H1 (cell line): Measurements from ENCODE around the gene MOCS3. TPM values are rescaled to one million over a fixed set of nuclear protein-coding genes. Genes with fewer than 3 reads are reported as not detected.
A peak's percentile ranks its signal among the peaks of the same experiment; 100 is the strongest.

Experiments
- CTCF ChIA-PET: fragments of 300-600 bp; sonication (Branson Sonifier 250); formaldehyde crosslinking; loops from one replicate; lab custom pipeline; 2021; ENCODE audit not compliant: partially characterized antibody; lab: Charles Lee
- POLR2A ChIA-PET: fragments of 300-600 bp; sonication (Branson Sonifier 250); formaldehyde crosslinking; loops from one replicate; lab custom pipeline; 2021; ENCODE audit warnings: inconsistent platforms; ENCODE audit not compliant: partially characterized antibody; lab: Charles Lee
- DNase-seq, 2 experiments: peaks; one replicate each; pipeline versions ENCODE4 v3.0.0 to v3.0.0-alpha.2; 2010 to 2022; ENCODE audit warnings: low spot score in 2 of 2, low read depth in 1 of 2, mixed read lengths in 1 of 2
- FAIRE-seq: peaks from 2 replicates; lab custom pipeline; 2011; peaks lifted over from hg19 to GRCh38; lab: Jason Lieb, UNC
- H2AFZ ChIP-seq: 2 replicates; pipeline ENCODE4 v1.8.1; 2012; ENCODE audit warnings: low read length, inconsistent platforms
- H2AK5ac ChIP-seq: 2 replicates; pipeline ENCODE4 v1.6.1; 2013; ENCODE audit warnings: low read depth, low read length
- H2BK120ac ChIP-seq: replicated peaks from 2 replicates; pipeline ENCODE3; 2013; ENCODE audit warnings: low read depth, low read length, inconsistent platforms
- H2BK12ac ChIP-seq: 2 replicates; pipeline ENCODE4 v1.6.1; 2013; ENCODE audit warnings: low read depth, low read length
- H2BK15ac ChIP-seq: 2 replicates; pipeline ENCODE4 v1.6.1; 2013; ENCODE audit warnings: low read length
- H2BK20ac ChIP-seq: 2 replicates; pipeline ENCODE4 v1.6.1; 2013; ENCODE audit warnings: low read length
- H2BK5ac ChIP-seq: 2 replicates; pipeline ENCODE4 v1.6.1; 2013; ENCODE audit warnings: low read depth, low read length
- H3K14ac ChIP-seq: 2 replicates; pipeline ENCODE4 v1.6.1; 2013; ENCODE audit warnings: inconsistent platforms; ENCODE audit not compliant: insufficient read length
- H3K18ac ChIP-seq: 2 replicates; pipeline ENCODE4 v1.6.1; 2013; ENCODE audit warnings: low read length; ENCODE audit errors: extremely low read depth
- H3K23ac ChIP-seq: 2 replicates; pipeline ENCODE4 v1.6.1; 2013; ENCODE audit warnings: inconsistent platforms; ENCODE audit not compliant: insufficient read length
- H3K23me2 ChIP-seq: 2 replicates; pipeline ENCODE4 v1.6.1; 2013; ENCODE audit warnings: low read depth, low read length
- H3K27ac ChIP-seq: 2 replicates; pipeline ENCODE4 v1.6.1; 2011; ENCODE audit warnings: low read depth, low read length, inconsistent platforms
- H3K27me3 ChIP-seq, 4 experiments: replicated peaks in 1 of 4; 1 replicate in 1 of 4; 2 replicates in 3 of 4; pipeline versions ENCODE4 v1.6.1 to v1.8.1; 2011 to 2013; ENCODE audit warnings: low read length in 3 of 4, mild to moderate bottlenecking in 3 of 4, inconsistent platforms in 2 of 4, mixed read lengths in 2 of 4, moderate library complexity in 1 of 4; ENCODE audit not compliant: control insufficient read depth in 3 of 4, insufficient read depth in 3 of 4; ENCODE audit errors: extremely low read depth in 1 of 4
- H3K36me3 ChIP-seq, 4 experiments: 2 replicates each; pipeline versions ENCODE4 v1.6.1 to v1.8.1; 2011 to 2013; ENCODE audit warnings: mild to moderate bottlenecking in 4 of 4, low read length in 3 of 4, moderate library complexity in 2 of 4, control low read depth in 1 of 4, inconsistent platforms in 1 of 4; ENCODE audit not compliant: insufficient read depth in 4 of 4, control insufficient read depth in 2 of 4
- H3K4ac ChIP-seq: replicated peaks from 2 replicates; pipeline ENCODE3; 2013; ENCODE audit warnings: low read length, low read depth, mixed read lengths, inconsistent platforms; ENCODE audit not compliant: insufficient read length
- H3K4me1 ChIP-seq, 4 experiments: replicated peaks in 1 of 4; 1 replicate in 1 of 4; 2 replicates in 3 of 4; pipeline versions ENCODE4 v1.6.1 to v1.8.1; 2011 to 2013; ENCODE audit warnings: low read length in 3 of 4, inconsistent platforms in 2 of 4, mixed read lengths in 1 of 4; ENCODE audit not compliant: insufficient read depth in 4 of 4, control insufficient read depth in 3 of 4
- H3K4me2 ChIP-seq, 2 experiments: 2 replicates each; pipeline versions ENCODE4 v1.6.1 to v1.8.1; 2011 to 2013; ENCODE audit warnings: low read depth in 2 of 2, low read length in 2 of 2, control low read depth in 1 of 2, inconsistent platforms in 1 of 2, mild to moderate bottlenecking in 1 of 2; ENCODE audit not compliant: insufficient read depth in 1 of 2
- H3K4me3 ChIP-seq, 4 experiments: fragments of 200-600, 300-600 bp in 1 of 4; sonication (generic), shearing (Covaris generic), sonication (Bioruptor Twin) in 1 of 4; 2 replicates each; pipeline versions ENCODE4 v1.5.1 to v1.8.1; 2011 to 2016; ENCODE audit warnings: low read length in 4 of 4, low read depth in 3 of 4, control low read depth in 2 of 4, inconsistent platforms in 2 of 4, mild to moderate bottlenecking in 2 of 4, mixed read lengths in 1 of 4, moderate library complexity in 1 of 4; ENCODE audit not compliant: insufficient read depth in 2 of 4; ENCODE audit errors: extremely low read depth in 1 of 4
- H3K56ac ChIP-seq: replicated peaks from 2 replicates; pipeline ENCODE3; 2013; ENCODE audit warnings: low read depth, mild to moderate bottlenecking, mixed read lengths, low read length, inconsistent platforms; ENCODE audit not compliant: insufficient read length
- H3K79me1 ChIP-seq: 2 replicates; pipeline ENCODE4 v1.6.1; 2013; ENCODE audit warnings: low read depth, low read length, control low read depth
- H3K79me2 ChIP-seq, 2 experiments: 2 replicates each; pipeline versions ENCODE4 v1.6.1 to v1.8.1; 2012 to 2013; ENCODE audit warnings: low read length in 2 of 2, mild to moderate bottlenecking in 2 of 2, inconsistent platforms in 1 of 2; ENCODE audit not compliant: insufficient read depth in 2 of 2, control insufficient read depth in 1 of 2
- H3K9ac ChIP-seq, 4 experiments: replicated peaks in 1 of 4; 1 replicate in 1 of 4; 2 replicates in 3 of 4; pipeline versions ENCODE4 v1.6.1 to v1.8.1; 2011 to 2013; ENCODE audit warnings: low read depth in 3 of 4, low read length in 3 of 4, control low read depth in 2 of 4, mild to moderate bottlenecking in 2 of 4, moderate library complexity in 2 of 4, inconsistent platforms in 1 of 4; ENCODE audit errors: extremely low read depth in 1 of 4
- H3K9me3 ChIP-seq, 2 experiments: 2 replicates each; pipeline versions ENCODE4 v1.6.1 to v1.8.1; 2012 to 2013; ENCODE audit warnings: mild to moderate bottlenecking in 2 of 2, moderate library complexity in 2 of 2, control low read depth in 1 of 2, inconsistent platforms in 1 of 2, low read depth in 1 of 2, low read length in 1 of 2, mixed read lengths in 1 of 2; ENCODE audit not compliant: insufficient read depth in 2 of 2
- H4K20me1 ChIP-seq, 2 experiments: replicated peaks in 1 of 2; 2 replicates each; pipeline versions ENCODE3 to v1.8.1; 2011 to 2013; ENCODE audit warnings: inconsistent platforms in 2 of 2, low read length in 2 of 2, mild to moderate bottlenecking in 1 of 2; ENCODE audit not compliant: insufficient read depth in 2 of 2, control insufficient read depth in 1 of 2
- H4K5ac ChIP-seq: 2 replicates; pipeline ENCODE4 v1.6.1; 2013; ENCODE audit warnings: low read length, low read depth, mixed read lengths, inconsistent platforms; ENCODE audit not compliant: insufficient read length
- H4K8ac ChIP-seq: 2 replicates; pipeline ENCODE4 v1.8.0; 2013; ENCODE audit warnings: mild to moderate bottlenecking, moderate library complexity, low read length, inconsistent platforms; ENCODE audit not compliant: insufficient read depth; ENCODE audit errors: extremely low read depth
- H4K91ac ChIP-seq: replicated peaks from 2 replicates; pipeline ENCODE3; 2013; ENCODE audit warnings: low read length, mixed read lengths, inconsistent platforms; ENCODE audit not compliant: insufficient read length
- CREB1 ChIP-seq: IDR thresholded peaks from 2 replicates; pipeline ENCODE4 v1.6.1; 2012; ENCODE audit warnings: inconsistent platforms
- CTBP2 ChIP-seq: IDR thresholded peaks from 2 replicates; pipeline ENCODE4 v1.7.0; 2011; ENCODE audit warnings: borderline replicate concordance, mild to moderate bottlenecking, moderate library complexity, mixed read lengths, low read length; ENCODE audit not compliant: insufficient read depth, insufficient read length
- EGR1 ChIP-seq: IDR thresholded peaks from 2 replicates; pipeline ENCODE4 v1.6.1; 2011; ENCODE audit warnings: low read depth, low read length, borderline replicate concordance
- KDM1A ChIP-seq: fragments of 200-600, 300-600 bp; sonication (generic); IDR thresholded peaks from 2 replicates; pipeline ENCODE4 v1.7.1; 2016; ENCODE audit warnings: mild to moderate bottlenecking, low read length, borderline replicate concordance
- KDM4A ChIP-seq: IDR thresholded peaks from one replicate; pipeline ENCODE4 v1.7.1; 2012; ENCODE audit warnings: low read depth, mild to moderate bottlenecking, moderate library complexity, low read length, inconsistent platforms; ENCODE audit not compliant: severe bottlenecking
- SIRT6 ChIP-seq: IDR thresholded peaks from one replicate; pipeline ENCODE4 v1.7.1; 2012; ENCODE audit warnings: low read length, inconsistent platforms
- TBP ChIP-seq: IDR thresholded peaks from 2 replicates; pipeline ENCODE4 v1.6.1; 2011; ENCODE audit warnings: low read depth, low read length, improper control_type of control experiment
- TCF12 ChIP-seq: IDR thresholded peaks from 2 replicates; pipeline ENCODE4 v1.6.1; 2011; ENCODE audit warnings: low read depth, mild to moderate bottlenecking, low read length
- YY1 ChIP-seq: IDR thresholded peaks from 2 replicates; pipeline ENCODE4 v1.6.1; 2011; ENCODE audit warnings: low read depth, mild to moderate bottlenecking, low read length
- WGBS, 2 experiments: shearing (Covaris generic) in 1 of 2; methylation state at CpG; one replicate each; pipeline versions ENCODE4 v1.1.6 to v1.1.7; 2013 to 2015; ENCODE audit warnings: low lambda C conversion rate in 2 of 2, mixed read lengths in 2 of 2, inconsistent platforms in 1 of 2, low coverage in 1 of 2, missing lambda C conversion rate in 1 of 2; ENCODE audit not compliant: insufficient replicate concordance in 2 of 2, insufficient coverage in 1 of 2, insufficient read length in 1 of 2; ENCODE audit errors: extremely low coverage in 1 of 2, missing lambda C conversion rate in 1 of 2; 5-methylcytosine and 5-hydroxymethylcytosine counted together
- polyA plus RNA-seq, 7 experiments: library from polyadenylated mRNA; depleted of rRNA in 3 of 7; stranded (reverse) in 5 of 7; unstranded in 2 of 7; fragments of >200 nt in 5 of 7; fragments of 200-250 nt in 2 of 7; gene quantifications; 1 replicate in 5 of 7; 2 replicates in 1 of 7; 4 replicates in 1 of 7; pipeline versions ENCODE4 v1.2.1 to v1.2.3, GENCODE V29; 2011 to 2013; ENCODE audit warnings: missing spikeins in 2 of 7, mixed read lengths in 2 of 7
- total RNA-seq: library from RNA; stranded (reverse); fragmentation: NEBNext Ultra II Directional; extraction: Animal tissue kit (Norgen Biotek cat#: 25700); gene quantifications from 2 replicates; pipeline ENCODE4 v1.2.1, GENCODE V29; 2021

The MOCS3 gene
- total and polyA plus RNA-seq, 2 of the 8 experiments (the other 6 are each of a cell fraction or from before 2014, with no cell fraction given), result 6.2 to 6.3 TPM

GRCh38 chr20:51003753-51004152 lies 45.1 kb downstream of the MOCS3 start:
- Histone ChIP-seq H4K20me1 (no peaks in the 10 kb centered on the region), H3K9ac (no peak overlapping the region), H3K14ac (no peak overlapping the region), H3K27me3 (no peaks in the 10 kb centered on the region; a peak in 1 of 7 replicates), H3K79me1 (no peaks in the 10 kb centered on the region), H3K4me1 (no peaks in the 10 kb centered on the region), H3K4me2 (no peak overlapping the region), H3K23ac (no peak overlapping the region), H3K79me2 (no peaks in the 10 kb centered on the region), H2BK15ac (no peak overlapping the region), H3K27ac (no peak overlapping the region), H3K56ac (no peak overlapping the region), H2AFZ (no peak overlapping the region), H2AK5ac (no peak overlapping the region), H4K5ac (no peak overlapping the region), H2BK120ac (no peak overlapping the region), H3K36me3 (no peaks in the 10 kb centered on the region; a peak in 1 of 8 replicates), H3K4ac (no peak overlapping the region), H3K9me3 (no peaks in the 10 kb centered on the region), H4K8ac (no peak overlapping the region), H3K18ac (no peak overlapping the region), H4K91ac (no peak overlapping the region), H2BK5ac (no peak overlapping the region; the same call in 1 of the 2 replicates), H3K4me3 (no peak overlapping the region), H2BK12ac (0 out of 2 replicates have a peak overlapping the region, but pooled peaks have one; percentile 23), H3K23me2 (no peaks in the 10 kb centered on the region), H2BK20ac (no peak overlapping the region)
- ChIA-PET CTCF (interaction anchor here (0.7 to 2.8 kb wide), 4 partner anchors 11 to 38 kb away, joined by 3 to 15 read pairs (median 10); no protein-coding TSS in a partner anchor), POLR2A (interaction anchor here (1.2 kb wide), 1 partner anchor 12 kb away, joined by 3 read pairs; no protein-coding TSS in a partner anchor)
- TF ChIP-seq KDM4A (no peak), SIRT6 (no peak), YY1 (no peak), CTBP2 (no peak), TBP (no peak), KDM1A (no peak), EGR1 (no peak), TCF12 (no peak), CREB1 (no peak)
- FAIRE-seq, result no peak
- DNase-seq, result no peak
- 86% methylated on average over 16 of the region's 21 CpGs; no CpG with 5 or more reads in 1 of the 2 experiments for WGBS, 2 experiments
